Islet of Langerhans (tissue), 1 donor: ENCODE results near the gene MGA.

Experiments used
- FAIRE-seq: peaks from one replicate; lab custom pipeline; 2011; peaks lifted over from hg19 to GRCh38; lab: Jason Lieb, UNC

The MGA gene

DNA sequence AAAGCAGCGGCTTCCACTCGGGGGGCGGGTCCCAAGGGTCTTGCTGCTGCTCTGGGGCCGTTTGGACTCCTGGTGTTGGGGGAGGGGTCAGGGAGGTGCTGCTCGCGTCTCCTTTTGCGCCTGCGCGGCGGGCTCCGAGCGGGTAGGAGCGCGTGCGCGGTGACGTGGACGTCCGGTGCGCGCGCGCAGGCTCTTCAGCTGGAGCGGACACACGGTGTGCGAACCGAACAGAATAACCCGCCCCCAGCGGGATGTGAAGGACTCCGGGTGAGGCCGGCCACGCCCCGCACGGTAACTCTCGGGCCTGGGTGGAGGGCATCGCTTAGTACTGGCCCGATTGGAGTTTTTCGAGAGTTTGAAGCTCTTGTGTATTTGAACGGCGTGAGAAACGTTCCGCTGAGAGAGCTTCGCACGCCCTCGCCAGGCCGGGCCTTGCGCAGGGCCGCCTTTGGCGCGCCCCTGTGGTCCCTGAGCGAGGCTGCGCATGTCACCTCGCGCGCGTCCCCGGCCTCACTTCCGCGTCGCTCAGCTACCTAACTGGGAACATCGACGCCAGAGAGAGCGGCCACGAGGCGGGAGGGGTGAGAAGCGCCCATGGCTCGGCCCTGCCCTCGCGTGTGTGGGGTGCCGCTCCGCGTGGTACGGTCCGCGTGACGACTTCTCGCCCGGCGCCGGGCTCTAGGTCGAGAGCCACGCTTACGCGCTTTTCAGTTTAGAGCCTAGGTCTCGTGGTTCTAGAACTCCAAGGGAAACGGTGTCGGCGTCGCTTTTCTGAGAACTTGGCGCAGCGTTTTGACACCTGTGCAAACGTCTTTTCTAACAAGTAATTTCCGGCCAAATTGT lies at the start of gene MGA:
Gene MGA (plus strand): TSS at position 171 of the 843 bp plus-strand sequence.
- FAIRE-seq = no peak

- no peak for FAIRE-seq
These were observed 39.5 kb upstream of the MGA start for GRCh38 chr15:41620536-41621199.

DNA sequence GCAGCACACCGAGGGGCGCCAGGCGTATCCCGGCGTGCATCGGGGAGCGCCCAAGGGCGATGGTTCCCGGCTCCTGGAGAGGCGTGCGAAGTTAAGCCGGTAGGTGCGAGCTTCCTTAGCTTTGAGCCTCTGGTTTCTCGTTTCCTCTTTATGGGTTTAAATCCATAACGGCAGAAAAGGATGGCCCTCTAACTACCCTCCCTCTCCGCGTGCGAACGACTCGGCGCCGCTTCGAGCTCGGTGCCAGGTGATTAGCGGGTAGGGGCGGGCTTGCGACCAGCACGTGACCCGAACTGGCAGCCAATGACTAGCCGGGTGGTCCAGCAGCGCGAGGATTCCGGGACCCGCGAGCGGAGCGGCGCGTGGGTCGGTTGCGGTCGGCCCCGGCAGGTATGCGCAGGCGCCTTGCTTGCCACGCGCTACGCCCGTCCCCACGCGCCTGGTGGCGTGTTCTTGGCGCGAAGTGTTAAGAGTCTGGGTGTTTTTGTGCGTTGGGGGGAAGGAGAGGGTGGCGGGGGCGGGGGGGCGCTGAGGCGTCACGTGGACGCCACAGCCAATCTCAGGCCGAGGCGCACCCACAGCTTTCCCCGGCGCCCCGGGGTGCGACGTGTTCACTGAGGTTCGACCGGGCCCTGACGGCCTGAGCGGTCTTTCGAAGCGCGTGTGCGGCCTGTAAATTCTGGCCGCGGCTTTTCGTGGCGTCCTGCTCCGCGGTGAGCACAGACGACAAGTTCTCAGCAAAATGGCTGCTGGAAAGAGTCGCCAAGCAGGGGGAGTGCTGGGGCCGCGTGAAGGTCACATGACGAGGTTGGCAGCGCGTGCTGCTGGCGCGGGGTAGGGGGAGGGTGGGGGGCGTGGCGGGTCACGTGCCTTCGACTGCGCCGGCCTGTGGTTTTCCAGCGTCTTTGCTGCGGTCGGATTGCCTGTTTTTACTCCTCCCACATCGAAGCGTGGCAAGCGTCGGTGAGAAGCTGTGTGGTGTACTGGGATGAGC lies 38.7 kb upstream of the MGA start:
- FAIRE-seq = no peak

DNA sequence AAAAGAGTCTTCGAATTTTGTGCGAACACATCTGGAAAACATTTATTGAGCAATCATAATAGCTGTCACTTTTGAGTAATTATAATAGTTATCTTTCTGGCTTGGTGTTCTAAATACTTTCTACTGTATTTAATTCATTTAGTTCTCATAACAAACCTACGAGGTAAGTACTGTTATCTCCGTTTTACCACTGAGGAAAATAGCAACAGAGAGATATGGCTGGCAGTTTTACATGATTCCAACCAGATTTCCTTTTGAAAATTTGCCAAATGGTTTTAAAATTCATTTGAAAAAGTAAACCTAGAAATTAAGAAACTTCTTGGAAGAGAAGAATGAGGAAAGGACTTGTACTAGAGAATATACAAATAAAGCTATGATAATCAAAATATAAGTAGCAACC lies 37.3 kb upstream of the MGA start:
- no peak for FAIRE-seq

DNA sequence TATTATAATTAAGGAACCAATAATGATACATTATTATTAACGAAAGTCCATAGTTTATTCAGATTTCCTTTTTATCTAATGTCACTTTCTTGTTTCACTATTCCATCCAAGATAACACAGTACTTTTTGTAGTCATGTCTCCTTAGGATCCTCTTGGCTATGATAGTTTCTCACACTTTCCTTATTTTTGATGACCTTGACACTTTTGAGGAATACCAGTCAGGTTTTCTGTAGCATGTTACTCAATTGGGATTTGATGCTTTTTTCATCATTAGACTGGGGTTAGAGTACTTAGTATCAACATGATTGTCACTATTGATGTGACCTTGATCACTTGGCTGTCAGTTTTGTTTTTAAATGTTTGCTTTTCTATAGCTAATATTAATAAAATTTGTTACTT lies 33.0 kb upstream of the MGA start:
- FAIRE-seq = no peak

DNA sequence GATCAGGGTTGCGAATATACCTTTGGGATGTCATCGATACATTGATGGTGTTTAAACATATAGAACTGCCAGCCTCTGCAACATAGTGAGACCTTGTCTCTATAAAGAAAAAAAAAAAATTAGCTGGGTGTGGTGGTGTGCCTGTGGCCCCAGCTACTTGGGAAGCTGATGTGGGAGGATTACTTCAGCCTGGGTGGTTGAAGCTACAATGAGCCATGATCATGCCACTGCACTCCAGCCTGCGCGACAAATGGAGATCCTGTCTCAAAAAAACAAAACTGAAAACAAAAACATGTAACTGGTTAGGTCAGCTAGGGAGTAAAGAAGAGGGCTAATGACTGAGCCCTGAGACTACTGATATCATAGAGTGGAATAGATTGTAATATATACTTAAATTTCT lies 30.7 kb upstream of the MGA start:
- no peak for FAIRE-seq

DNA sequence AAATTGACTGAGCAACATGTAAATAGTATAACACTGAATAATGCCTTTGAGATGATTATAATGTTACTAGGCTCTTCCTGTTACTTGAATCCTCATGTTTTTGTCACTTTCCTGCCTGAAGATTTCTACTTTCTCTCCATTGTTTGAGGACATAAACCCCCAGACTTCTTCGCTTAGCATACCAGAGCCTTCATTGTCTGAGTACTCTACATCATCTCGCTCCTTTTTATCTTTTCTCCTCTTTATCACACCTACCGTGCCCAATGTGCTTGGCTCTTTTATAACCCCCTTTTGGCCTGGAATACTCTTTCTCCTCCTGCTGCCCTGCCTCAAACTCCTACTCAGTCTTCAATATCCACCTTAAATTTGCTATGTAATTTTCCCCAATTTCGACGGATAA lies 30.3 kb upstream of the MGA start:
- FAIRE-seq = no peak

DNA sequence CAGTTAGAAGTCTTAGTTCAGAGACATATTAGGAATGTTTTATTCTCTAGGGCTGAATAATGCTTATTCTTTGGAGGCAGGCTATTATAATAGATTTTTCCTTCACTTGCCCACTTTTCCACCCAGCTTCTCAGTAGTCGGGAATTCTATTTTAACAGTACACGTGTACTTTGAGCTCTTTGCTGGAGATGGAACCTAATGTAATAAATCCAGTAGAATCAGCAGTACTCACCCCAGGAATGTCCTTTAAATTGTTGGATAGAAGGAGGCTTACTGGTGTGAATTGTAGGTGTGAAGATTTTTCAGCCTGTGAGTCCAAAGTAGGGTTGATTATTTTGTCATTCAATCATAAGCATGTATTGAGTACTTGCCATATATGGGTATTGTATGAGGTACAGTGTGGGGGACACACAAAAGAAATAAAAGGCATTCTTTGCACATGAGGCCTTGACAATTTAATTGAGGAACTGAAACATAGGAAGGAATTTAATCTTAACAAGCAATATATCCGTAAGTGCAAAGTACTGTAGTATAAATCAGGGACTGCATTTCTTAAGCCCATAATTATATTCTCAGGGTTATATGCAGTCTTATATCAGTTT lies 29.5 kb upstream of the MGA start:
- FAIRE-seq = no peak

DNA sequence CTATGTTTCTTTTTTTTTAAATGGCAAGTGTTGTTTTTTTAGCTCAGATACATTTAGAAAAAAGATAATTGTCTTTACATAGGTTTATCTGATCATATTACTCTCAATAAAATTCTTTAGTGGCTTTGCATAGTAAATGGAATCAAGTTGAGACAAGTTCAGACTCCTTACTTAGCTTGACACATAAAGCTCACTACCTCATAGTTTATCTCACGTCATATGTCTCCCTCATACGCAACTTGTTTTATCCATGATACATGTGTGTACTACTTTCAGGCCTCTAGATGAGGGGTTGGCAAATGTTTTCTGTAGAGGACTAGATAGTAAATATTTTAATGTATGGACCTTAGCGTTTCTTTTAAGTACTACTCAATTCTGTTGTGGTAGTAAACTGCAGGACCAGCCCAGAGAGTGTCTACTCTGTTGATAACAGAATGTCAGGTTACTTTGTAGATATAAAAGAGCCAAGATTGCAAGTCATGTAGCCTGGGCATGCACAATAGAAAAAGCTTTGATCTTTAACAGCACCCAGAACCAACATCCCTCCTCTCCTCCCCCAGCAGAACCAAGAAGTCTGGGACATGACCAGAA lies 28.2 kb upstream of the MGA start:
- no peak for FAIRE-seq

GRCh38 chr15:41633609-41634008 lies 26.6 kb upstream of the MGA start:
- no peak for FAIRE-seq

DNA sequence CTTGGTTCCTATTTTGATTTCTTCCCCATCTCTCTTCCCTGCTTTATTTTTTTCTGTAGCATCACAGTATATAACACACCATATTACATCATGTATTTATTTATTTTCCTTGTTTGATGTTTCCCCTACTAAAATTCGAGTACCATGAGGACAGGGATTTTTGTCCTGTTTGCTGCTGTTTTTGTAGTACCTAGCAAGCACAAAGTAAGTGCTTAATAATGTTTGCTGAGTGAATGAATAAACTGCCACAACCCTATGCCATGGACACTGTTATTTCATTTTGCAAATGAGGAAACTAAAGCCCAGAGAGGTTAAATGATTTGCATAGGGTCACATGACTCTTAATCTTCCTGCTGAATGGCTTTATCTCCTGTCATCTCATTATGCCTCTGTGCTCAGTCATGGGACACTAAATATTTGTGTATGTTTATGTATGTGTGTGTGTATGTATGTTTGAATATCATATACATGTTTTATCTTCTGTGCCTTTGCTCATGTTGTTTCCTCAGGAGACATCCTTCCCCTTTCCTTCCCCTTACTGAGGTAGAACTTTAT lies 26.1 kb upstream of the MGA start:
- FAIRE-seq = no peak

DNA sequence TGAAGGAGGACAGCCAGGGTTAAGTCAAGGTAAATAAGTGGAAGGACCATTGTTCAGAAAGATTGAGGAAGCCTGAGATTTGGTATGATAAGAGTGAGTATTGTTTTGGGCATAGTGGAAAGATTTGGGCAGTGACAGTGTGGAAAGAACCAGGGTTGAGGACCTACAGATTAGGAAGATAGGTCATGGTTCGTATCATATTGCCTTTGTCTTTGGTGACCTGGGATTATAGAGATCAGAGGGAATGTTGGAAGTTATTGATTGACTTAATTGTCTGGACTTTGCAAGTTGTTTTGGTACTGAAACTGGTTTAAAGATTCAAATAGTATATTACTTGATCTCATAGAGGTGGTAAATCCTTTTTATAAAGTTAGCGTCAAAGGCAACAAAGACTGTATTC lies 23.1 kb upstream of the MGA start:
- FAIRE-seq = no peak

GRCh38 chr15:41640985-41641384 lies 19.2 kb upstream of the MGA start:
- FAIRE-seq = no peak

- FAIRE-seq = no peak
These were observed 12.9 kb upstream of the MGA start for GRCh38 chr15:41647262-41647661.

DNA sequence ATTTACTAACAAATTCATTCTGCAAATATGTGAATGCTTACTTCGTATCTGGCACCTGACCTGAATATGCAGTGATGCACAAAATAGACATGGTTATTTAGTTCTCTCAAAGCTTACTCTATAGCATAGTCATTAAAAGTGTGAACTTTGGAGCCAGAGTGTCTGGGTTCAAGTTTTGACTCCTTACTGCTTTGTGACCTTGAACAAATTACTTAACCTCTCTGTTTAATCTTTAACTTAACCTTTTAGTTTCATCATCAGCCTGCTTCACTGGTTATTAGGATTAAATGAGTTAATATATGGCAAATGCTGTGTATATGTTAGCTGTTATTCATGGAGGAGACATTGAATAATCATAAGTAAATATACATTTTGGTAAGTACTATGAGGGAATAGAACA lies 12.1 kb upstream of the MGA start:
- no peak for FAIRE-seq

DNA sequence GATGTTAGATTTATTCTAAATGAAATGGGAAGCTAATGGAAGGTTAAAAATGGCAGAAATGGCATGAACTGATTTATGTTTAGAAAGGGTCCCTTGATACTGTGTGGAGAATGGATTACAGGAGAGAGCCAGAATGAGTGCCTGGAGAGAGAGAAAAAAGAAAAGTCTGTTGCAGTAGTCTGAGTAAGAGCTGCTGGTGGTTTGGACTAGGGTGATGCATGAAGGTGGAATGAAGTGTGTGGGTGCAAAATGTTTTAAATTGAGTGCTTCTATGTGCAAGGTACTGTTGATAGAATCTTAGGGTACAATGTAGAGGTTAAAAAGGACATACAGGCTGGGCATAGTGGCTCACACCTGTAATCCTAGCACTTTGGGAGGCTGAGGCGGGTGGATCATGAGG lies 11.4 kb upstream of the MGA start:
- no peak for FAIRE-seq

- FAIRE-seq = no peak
These were observed 9.4 kb upstream of the MGA start for GRCh38 chr15:41650806-41651205.

- FAIRE-seq = no peak
These were observed 8.8 kb upstream of the MGA start for GRCh38 chr15:41651373-41651772.

DNA sequence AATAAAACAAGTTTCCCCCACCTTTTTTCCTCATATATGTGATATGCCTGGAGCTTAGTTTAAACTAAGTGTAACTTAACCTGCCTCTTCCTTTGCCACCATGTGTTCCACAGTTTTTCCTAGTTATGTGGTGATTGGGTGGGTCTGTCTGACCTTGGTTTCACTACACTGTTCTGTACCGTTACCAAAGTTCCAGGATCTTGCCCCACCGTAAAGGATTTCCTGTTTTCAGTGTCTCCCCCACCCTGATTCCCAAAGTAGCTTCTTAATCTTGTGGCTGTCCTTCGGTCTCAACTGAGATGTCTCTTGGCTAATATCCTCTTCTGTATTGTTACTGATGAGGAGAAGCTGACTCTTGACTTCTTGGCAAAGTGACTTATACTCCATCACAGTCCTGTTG lies 6.4 kb upstream of the MGA start:
- no peak for FAIRE-seq

DNA sequence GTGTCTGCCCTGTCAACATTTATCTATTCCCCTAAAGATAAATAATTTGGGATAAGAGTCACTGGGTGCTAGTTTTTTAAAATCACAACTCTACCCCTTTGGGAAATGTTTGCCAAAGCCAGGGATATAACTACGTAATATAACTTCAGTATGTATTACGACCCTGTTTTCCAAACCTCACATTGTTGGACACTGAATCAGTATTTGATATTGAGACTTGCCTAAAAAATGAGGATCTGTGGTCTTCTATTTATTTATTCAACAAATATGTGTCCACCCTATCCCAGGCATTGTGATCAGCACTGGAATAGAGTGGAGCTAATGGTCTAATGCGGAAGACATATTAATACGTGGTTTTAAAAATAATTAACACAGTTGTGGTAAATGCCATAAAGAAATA lies 4.5 kb upstream of the MGA start:
- no peak for FAIRE-seq

DNA sequence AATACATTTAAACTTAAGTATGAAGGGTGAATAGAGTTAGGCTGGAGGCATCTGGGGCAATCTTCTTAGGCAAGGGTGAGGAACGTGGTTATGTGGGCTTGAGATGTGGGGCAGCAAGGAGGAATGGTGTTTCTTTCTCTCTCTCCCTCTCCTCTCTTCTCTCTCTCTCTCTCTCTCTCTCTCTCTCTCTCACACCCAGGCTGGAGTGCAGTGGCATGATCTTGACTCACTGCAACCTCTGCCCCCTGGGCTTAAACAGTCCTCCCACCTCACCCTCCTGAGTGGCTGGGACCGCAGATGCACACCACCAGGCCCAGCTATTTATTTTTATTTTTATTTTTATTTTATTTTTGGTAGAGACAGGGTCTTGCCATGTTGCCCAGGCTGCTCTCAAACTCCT lies 4.0 kb upstream of the MGA start:
- FAIRE-seq = no peak

GRCh38 chr15:41658689-41659088 lies 1.5 kb upstream of the MGA start:
- FAIRE-seq = no peak
